Liver (tissue), 3 donors: ENCODE results near the gene KRT81.

Source experiments
- ATF3 ChIP-seq: IDR thresholded peaks from 2 replicates; pipeline ENCODE4 v1.6.1; 2016; ENCODE audit warnings: antibody characterized with exemption
- CTCF ChIP-seq: fragments of 150-350 bp; IDR thresholded peaks from 2 replicates; pipeline ENCODE4 v1.5.1; 2017; ENCODE audit warnings: improper control_type of control experiment, low read depth, low read length; ENCODE audit not compliant: missing input control
- EGR1 ChIP-seq, 2 donors: IDR thresholded peaks; 2 replicates each; pipeline ENCODE4 v1.6.1; 2016 to 2018; ENCODE audit warnings: antibody characterized with exemption in 2 of 2, low read depth in 2 of 2
- FOXA2 ChIP-seq: IDR thresholded peaks from 2 replicates; pipeline ENCODE4 v1.6.1; 2016; ENCODE audit warnings: antibody characterized with exemption
- GABPA ChIP-seq, 2 donors: IDR thresholded peaks in 1 of 2; conservative IDR thresholded peaks in 1 of 2; 2 replicates each; pipeline ENCODE4 v1.6.1; 2016; ENCODE audit warnings: antibody characterized with exemption in 2 of 2, mild to moderate bottlenecking in 1 of 2, moderate library complexity in 1 of 2
- JUND ChIP-seq, 2 donors: IDR thresholded peaks; 2 replicates each; pipeline ENCODE4 v1.6.1; 2016; ENCODE audit warnings: antibody characterized with exemption in 2 of 2
- MAX ChIP-seq: IDR thresholded peaks from 2 replicates; pipeline ENCODE4 v1.6.1; 2016; ENCODE audit warnings: antibody characterized with exemption
- RAD21 ChIP-seq, 2 donors: IDR thresholded peaks; 2 replicates each; pipeline ENCODE4 v1.6.1; 2016; ENCODE audit warnings: antibody characterized with exemption in 2 of 2, mild to moderate bottlenecking in 2 of 2
- REST ChIP-seq: IDR thresholded peaks from 2 replicates; pipeline ENCODE4 v1.6.1; 2016; ENCODE audit warnings: antibody characterized with exemption, mild to moderate bottlenecking
- RXRA ChIP-seq, 2 donors: IDR thresholded peaks; 2 replicates each; pipeline ENCODE4 v1.6.1; 2017 to 2018; ENCODE audit warnings: antibody characterized with exemption in 2 of 2, mild to moderate bottlenecking in 1 of 2
- SP1 ChIP-seq: IDR thresholded peaks from 2 replicates; pipeline ENCODE4 v1.6.1; 2018; ENCODE audit warnings: antibody characterized with exemption, mild to moderate bottlenecking
- TAF1 ChIP-seq: conservative IDR thresholded peaks from 2 replicates; pipeline ENCODE4 v1.6.1; 2016; ENCODE audit warnings: antibody characterized with exemption, mild to moderate bottlenecking
- YY1 ChIP-seq: IDR thresholded peaks from 2 replicates; pipeline ENCODE4 v1.6.1; 2016; ENCODE audit warnings: antibody characterized with exemption, mild to moderate bottlenecking
- ZBTB33 ChIP-seq: IDR thresholded peaks from 2 replicates; pipeline ENCODE4 v1.6.1; 2016; ENCODE audit warnings: antibody characterized with exemption
- donor health status: healthy.
- donor health status: healthy.

GRCh38 chr12:52253391-52254179, 37.7 kb downstream of the KRT81 start:
- TF ChIP-seq MAX (no peak), CTCF (no peak), REST (no peak), RAD21 (IDR thresholded peaks at IDR 0.05) (no peak), GABPA (IDR thresholded peaks at IDR 0.05 in 1 of 2, conservative IDR thresholded peaks at IDR 0.05 in 1 of 2) (no peak), EGR1 (IDR thresholded peaks at IDR 0.05; ENCODE audit: low read depth in 2 of 2) (no peak), TAF1 (no peak), SP1 (no peak), YY1 (no peak), ATF3 (no peak), ZBTB33 (no peak), FOXA2 (no peak), JUND (IDR thresholded peaks at IDR 0.05) (no peak), RXRA (IDR thresholded peaks at IDR 0.05) (no peak)
